Measurements from ENCODE around the gene RHOA. TPM values are rescaled to one million over a fixed set of nuclear protein-coding genes. Genes with fewer than 3 reads are reported as not detected.

The RHOA gene
- total RNA-seq, 1 experiment from 2014 or later, result 497 TPM

- ATAC-seq, result no peak
- Histone ChIP-seq H3K27me3 (ENCODE audit: insufficient read depth, low read length) (no peaks in the 10 kb centered on the region), H3K9me2 (ENCODE audit: insufficient read depth) (no peaks in the 10 kb centered on the region), H3K9me3 (ENCODE audit: control insufficient read depth in 1 of 2, insufficient read depth in 1 of 2, low read depth in 1 of 2, low read length in 2 of 2) (no peaks in the 10 kb centered on the region), H3K79me2 (ENCODE audit: insufficient read depth, low read length) (peaks cover 99% of the 10 kb centered on the region), H3K36me3 (ENCODE audit: control insufficient read depth in 1 of 2, insufficient read depth in 2 of 2, low read length in 2 of 2) (no peaks in the 10 kb centered on the region; a peak in 1 of 4 replicates), H4K20me1 (ENCODE audit: insufficient read depth) (peaks cover 29% of the 10 kb centered on the region; the same call in 1 of the 2 replicates), H3K4me3 (replicated peaks in 1 of 2; ENCODE audit: low read depth in 1 of 2, low read length in 2 of 2) (no peak overlapping the region), H3K27ac (ENCODE audit: low read depth, low read length) (no peak overlapping the region), H2AFZ (ENCODE audit: low read depth, low read length, poor library complexity, severe bottlenecking) (no peak overlapping the region), H3K9ac (ENCODE audit: low read length) (no peak overlapping the region), H3K4me1 (ENCODE audit: control insufficient read depth in 1 of 2, insufficient read depth in 2 of 2, low read length in 2 of 2) (peaks cover 0 to 12% of the 10 kb centered on the region in 2 experiments; a peak in 1 of 4 replicates), H3K4me2 (ENCODE audit: low read length) (no peak overlapping the region)
- intact Hi-C loops (cut with micrococcal nuclease), result no loop called here
- no TSS peak for BruUV-seq (replicated peaks)
- TF ChIP-seq POLR2AphosphoS5 (IDR thresholded peaks at IDR 0.05; ENCODE audit: low read depth, low read length) (no peak), ZBTB33 (IDR thresholded peaks at IDR 0.05; ENCODE audit: extremely low read depth, insufficient replicate concordance, low read length) (no peak), SIN3A (IDR thresholded peaks at IDR 0.05; ENCODE audit: low read depth) (no peak), CBX3 (IDR thresholded peaks at IDR 0.05; ENCODE audit: low read depth) (no peak), SP1 (IDR thresholded peaks at IDR 0.05; ENCODE audit: low read depth) (no peak), EZH2 (IDR thresholded peaks at IDR 0.05) (no peak), ZNF274 (IDR thresholded peaks at IDR 0.05; ENCODE audit: low read depth, low read length) (no peak), MAX (IDR thresholded peaks at IDR 0.05) (no peak), JUND (IDR thresholded peaks at IDR 0.05) (no peak), EGR1 (IDR thresholded peaks at IDR 0.05; ENCODE audit: low read depth) (no peak), CEBPB (IDR thresholded peaks at IDR 0.05; ENCODE audit: low read depth) (no peak), CTCF (IDR thresholded peaks at IDR 0.05 in 2 of 3, conservative IDR thresholded peaks at IDR 0.05 in 1 of 3; ENCODE audit: borderline replicate concordance in 1 of 3, insufficient read depth in 1 of 3, low read depth in 2 of 3, low read length in 2 of 3) (no peak), ZFX (IDR thresholded peaks at IDR 0.05) (no peak), POLR2A (IDR thresholded peaks at IDR 0.05; ENCODE audit: borderline replicate concordance, extremely low read depth, insufficient read depth, insufficient read length) (no peak)
- TF ChIP-seq, protein P1, sequence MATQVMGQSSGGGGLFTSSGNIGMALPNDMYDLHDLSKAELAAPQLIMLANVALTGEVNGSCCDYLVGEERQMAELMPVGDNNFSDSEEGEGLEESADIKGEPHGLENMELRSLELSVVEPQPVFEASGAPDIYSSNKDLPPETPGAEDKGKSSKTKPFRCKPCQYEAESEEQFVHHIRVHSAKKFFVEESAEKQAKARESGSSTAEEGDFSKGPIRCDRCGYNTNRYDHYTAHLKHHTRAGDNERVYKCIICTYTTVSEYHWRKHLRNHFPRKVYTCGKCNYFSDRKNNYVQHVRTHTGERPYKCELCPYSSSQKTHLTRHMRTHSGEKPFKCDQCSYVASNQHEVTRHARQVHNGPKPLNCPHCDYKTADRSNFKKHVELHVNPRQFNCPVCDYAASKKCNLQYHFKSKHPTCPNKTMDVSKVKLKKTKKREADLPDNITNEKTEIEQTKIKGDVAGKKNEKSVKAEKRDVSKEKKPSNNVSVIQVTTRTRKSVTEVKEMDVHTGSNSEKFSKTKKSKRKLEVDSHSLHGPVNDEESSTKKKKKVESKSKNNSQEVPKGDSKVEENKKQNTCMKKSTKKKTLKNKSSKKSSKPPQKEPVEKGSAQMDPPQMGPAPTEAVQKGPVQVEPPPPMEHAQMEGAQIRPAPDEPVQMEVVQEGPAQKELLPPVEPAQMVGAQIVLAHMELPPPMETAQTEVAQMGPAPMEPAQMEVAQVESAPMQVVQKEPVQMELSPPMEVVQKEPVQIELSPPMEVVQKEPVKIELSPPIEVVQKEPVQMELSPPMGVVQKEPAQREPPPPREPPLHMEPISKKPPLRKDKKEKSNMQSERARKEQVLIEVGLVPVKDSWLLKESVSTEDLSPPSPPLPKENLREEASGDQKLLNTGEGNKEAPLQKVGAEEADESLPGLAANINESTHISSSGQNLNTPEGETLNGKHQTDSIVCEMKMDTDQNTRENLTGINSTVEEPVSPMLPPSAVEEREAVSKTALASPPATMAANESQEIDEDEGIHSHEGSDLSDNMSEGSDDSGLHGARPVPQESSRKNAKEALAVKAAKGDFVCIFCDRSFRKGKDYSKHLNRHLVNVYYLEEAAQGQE (IDR thresholded peaks at IDR 0.05; ENCODE audit: low read depth), result no peak
- ChIA-PET RAD21 (ENCODE audit: low non-redundant PET in 1 of 2, low total read pairs in 2 of 2, uncharacterized antibody in 2 of 2, unreplicated experiment in 2 of 2) (no interaction called here), POLR2A (no interaction called here), CTCF (no interaction called here)
- DNase-seq (ENCODE audit: low read depth, low spot score), result no peak
Measured at GRCh38 chr3:49386056-49386756, 25.6 kb downstream of the RHOA start.
